HG03457 (cell line): ENCODE data around the gene SPATC1L.
"Not testable (repeated sequence)": the region's sequence is repeated elsewhere in the genome, so short reads cannot be mapped to it uniquely, and the experiment has no call there.

Source experiments
- ATAC-seq: cut with Tn5 transposase; IDR thresholded peaks from one replicate; pipeline ENCODE4 v1.9.1; 2021; ENCODE audit warnings: moderate number of reproducible peaks; ENCODE audit not compliant: unreplicated experiment

The SPATC1L gene

GRCh38 chr21:46200877-46201803, 16.9 kb upstream of the SPATC1L start:
- not testable (repeated sequence) for ATAC-seq

- no peak for ATAC-seq
Measured at GRCh38 chr21:46199436-46200373, 15.4 kb upstream of the SPATC1L start.

- ATAC-seq, result no peak
Measured at GRCh38 chr21:46196733-46197132, 12.5 kb upstream of the SPATC1L start.

- ATAC-seq, result no peak
Measured at GRCh38 chr21:46195595-46196195, 11.4 kb upstream of the SPATC1L start.

GRCh38 chr21:46194374-46195334, 10.4 kb upstream of the SPATC1L start:
- no peak for ATAC-seq

- no peak for ATAC-seq
Measured at GRCh38 chr21:46193829-46194373, 9.6 kb upstream of the SPATC1L start.

- no peak for ATAC-seq
Measured at GRCh38 chr21:46191686-46192575, 7.7 kb upstream of the SPATC1L start.

GRCh38 chr21:46191257-46191685, 7.0 kb upstream of the SPATC1L start:
- no peak for ATAC-seq

GRCh38 chr21:46190491-46191131, 6.4 kb upstream of the SPATC1L start:
- no peak for ATAC-seq

- ATAC-seq, result no peak
Measured at GRCh38 chr21:46189959-46190490, 5.8 kb upstream of the SPATC1L start.

- no peak for ATAC-seq
Measured at GRCh38 chr21:46189213-46189958, 5.1 kb upstream of the SPATC1L start.

GRCh38 chr21:46188226-46189212, 4.3 kb upstream of the SPATC1L start:
- no peak for ATAC-seq

GRCh38 chr21:46187814-46188213, 3.6 kb upstream of the SPATC1L start:
- no peak for ATAC-seq

- ATAC-seq, result no peak
Measured at GRCh38 chr21:46187261-46187660, 3.0 kb upstream of the SPATC1L start.

GRCh38 chr21:46185716-46186115, 1.5 kb upstream of the SPATC1L start:
- ATAC-seq, result no peak
